ENCODE measurements around the gene ABL2.
"Not testable (repeated sequence)": the region's sequence is repeated elsewhere in the genome, so short reads cannot be mapped to it uniquely, and the experiment has no call there.

Gene ABL2

GRCh38 chr1:179229214-179230140, at the start of gene ABL2:
Gene ABL2, minus strand, starts transcription at chr1:179229677. Its CDS starts 280 bp downstream, at chr1:179229397.
- DNase-seq: peak; percentile 86

- DNase-seq: no peak
These were observed 49.4 kb upstream of the ABL2 start for GRCh38 chr1:179278920-179279319.

- not testable (repeated sequence) for DNase-seq
These were observed 44.9 kb upstream of the ABL2 start for GRCh38 chr1:179274424-179274823.

GRCh38 chr1:179269071-179269470, 39.6 kb upstream of the ABL2 start:
- no peak for DNase-seq

- no peak for DNase-seq
These were observed 35.0 kb upstream of the ABL2 start for GRCh38 chr1:179264507-179264906.

- DNase-seq: no peak
These were observed 33.6 kb upstream of the ABL2 start for GRCh38 chr1:179263121-179263520.

- no peak for DNase-seq
These were observed 32.7 kb upstream of the ABL2 start for GRCh38 chr1:179262183-179262582.

- no peak for DNase-seq
These were observed 24.0 kb upstream of the ABL2 start for GRCh38 chr1:179253286-179253972.

GRCh38 chr1:179252606-179253005, 23.1 kb upstream of the ABL2 start:
- DNase-seq: no peak

- no peak for DNase-seq
These were observed 22.2 kb upstream of the ABL2 start for GRCh38 chr1:179251675-179252074.

- DNase-seq: no peak
These were observed 18.4 kb upstream of the ABL2 start for GRCh38 chr1:179247923-179248322.

GRCh38 chr1:179245426-179245825, 15.9 kb upstream of the ABL2 start:
- not testable (repeated sequence) for DNase-seq

- no peak for DNase-seq
These were observed 12.1 kb upstream of the ABL2 start for GRCh38 chr1:179241530-179242097.

GRCh38 chr1:179237222-179237621, 7.7 kb upstream of the ABL2 start:
- no peak for DNase-seq

GRCh38 chr1:179234863-179235262, 5.4 kb upstream of the ABL2 start:
- no peak for DNase-seq

- DNase-seq: peak; percentile 53
These were observed 2.4 kb upstream of the ABL2 start for GRCh38 chr1:179231923-179232322.

GRCh38 chr1:179230721-179231120, 1.2 kb upstream of the ABL2 start:
- DNase-seq: no peak

- DNase-seq: no peak
These were observed 774 bp upstream of the ABL2 start for GRCh38 chr1:179230251-179230650.

GRCh38 chr1:179228783-179229213, 679 bp downstream of the ABL2 start:
- DNase-seq: peak; percentile 80

- DNase-seq: no peak
These were observed 2.7 kb downstream of the ABL2 start for GRCh38 chr1:179226738-179227137.

GRCh38 chr1:179224466-179224865, 5.0 kb downstream of the ABL2 start:
- DNase-seq: not testable (repeated sequence)

GRCh38 chr1:179221121-179221520, 8.4 kb downstream of the ABL2 start:
- not testable (repeated sequence) for DNase-seq

- DNase-seq: no peak
These were observed 11.5 kb downstream of the ABL2 start for GRCh38 chr1:179217943-179218507.
